Measurements from ENCODE around the gene SOAT2.

GRCh38 chr12:53113136-53113705 lies 9.9 kb downstream of the SOAT2 start:
- TF ChIP-seq POLR2A (IDR thresholded peaks at IDR 0.05; ENCODE audit: low read depth, low read length) (no peak), POLR2AphosphoS5 (IDR thresholded peaks at IDR 0.05; ENCODE audit: low read depth, low read length) (no peak)

All from GM12892 (cell line).